AG09309 (cell line): Measurements from ENCODE around the gene NUFIP1.

Source experiments
- DNase-seq: peaks from one replicate; pipeline ENCODE4 v3.0.0-alpha.2; 2010; ENCODE audit warnings: low read depth
- H3K4me3 ChIP-seq: 2 replicates; pipeline ENCODE4 v1.5.1; 2011; ENCODE audit warnings: mild to moderate bottlenecking, low read depth, low read length, moderate library complexity; ENCODE audit not compliant: control insufficient read depth
- TF ChIP-seq, protein P1 (sequence below): IDR thresholded peaks from 2 replicates; pipeline ENCODE4 v1.5.1; 2011; ENCODE audit warnings: mild to moderate bottlenecking, low read depth, low read length, inconsistent platforms; ENCODE audit not compliant: insufficient read depth, control insufficient read depth; ENCODE audit errors: missing control alignments

The NUFIP1 gene

DNA sequence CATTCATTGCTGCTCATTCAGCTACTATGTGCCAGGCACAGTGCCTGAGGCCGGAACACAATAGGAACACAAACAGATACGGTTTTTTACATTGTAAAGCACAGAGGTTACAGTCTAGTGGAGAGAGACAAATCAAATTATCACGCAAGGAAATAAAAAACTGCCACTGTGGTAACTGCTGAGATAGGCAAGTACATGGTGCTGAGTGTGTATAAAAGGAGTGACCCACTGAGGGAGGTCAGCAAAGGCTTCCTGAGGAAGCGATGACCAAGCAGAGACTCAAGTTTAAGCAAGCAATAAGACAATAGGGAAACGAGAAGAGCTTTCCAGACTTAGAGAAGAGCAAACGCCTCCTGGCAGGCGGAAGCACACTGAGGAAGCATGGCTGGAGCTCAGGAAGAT lies 56.4 kb downstream of the NUFIP1 start:
- peak; percentile 25 for DNase-seq
- no peak overlapping the region for H3K4me3 ChIP-seq
- TF ChIP-seq, protein P1, sequence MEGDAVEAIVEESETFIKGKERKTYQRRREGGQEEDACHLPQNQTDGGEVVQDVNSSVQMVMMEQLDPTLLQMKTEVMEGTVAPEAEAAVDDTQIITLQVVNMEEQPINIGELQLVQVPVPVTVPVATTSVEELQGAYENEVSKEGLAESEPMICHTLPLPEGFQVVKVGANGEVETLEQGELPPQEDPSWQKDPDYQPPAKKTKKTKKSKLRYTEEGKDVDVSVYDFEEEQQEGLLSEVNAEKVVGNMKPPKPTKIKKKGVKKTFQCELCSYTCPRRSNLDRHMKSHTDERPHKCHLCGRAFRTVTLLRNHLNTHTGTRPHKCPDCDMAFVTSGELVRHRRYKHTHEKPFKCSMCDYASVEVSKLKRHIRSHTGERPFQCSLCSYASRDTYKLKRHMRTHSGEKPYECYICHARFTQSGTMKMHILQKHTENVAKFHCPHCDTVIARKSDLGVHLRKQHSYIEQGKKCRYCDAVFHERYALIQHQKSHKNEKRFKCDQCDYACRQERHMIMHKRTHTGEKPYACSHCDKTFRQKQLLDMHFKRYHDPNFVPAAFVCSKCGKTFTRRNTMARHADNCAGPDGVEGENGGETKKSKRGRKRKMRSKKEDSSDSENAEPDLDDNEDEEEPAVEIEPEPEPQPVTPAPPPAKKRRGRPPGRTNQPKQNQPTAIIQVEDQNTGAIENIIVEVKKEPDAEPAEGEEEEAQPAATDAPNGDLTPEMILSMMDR = no peak

DNA sequence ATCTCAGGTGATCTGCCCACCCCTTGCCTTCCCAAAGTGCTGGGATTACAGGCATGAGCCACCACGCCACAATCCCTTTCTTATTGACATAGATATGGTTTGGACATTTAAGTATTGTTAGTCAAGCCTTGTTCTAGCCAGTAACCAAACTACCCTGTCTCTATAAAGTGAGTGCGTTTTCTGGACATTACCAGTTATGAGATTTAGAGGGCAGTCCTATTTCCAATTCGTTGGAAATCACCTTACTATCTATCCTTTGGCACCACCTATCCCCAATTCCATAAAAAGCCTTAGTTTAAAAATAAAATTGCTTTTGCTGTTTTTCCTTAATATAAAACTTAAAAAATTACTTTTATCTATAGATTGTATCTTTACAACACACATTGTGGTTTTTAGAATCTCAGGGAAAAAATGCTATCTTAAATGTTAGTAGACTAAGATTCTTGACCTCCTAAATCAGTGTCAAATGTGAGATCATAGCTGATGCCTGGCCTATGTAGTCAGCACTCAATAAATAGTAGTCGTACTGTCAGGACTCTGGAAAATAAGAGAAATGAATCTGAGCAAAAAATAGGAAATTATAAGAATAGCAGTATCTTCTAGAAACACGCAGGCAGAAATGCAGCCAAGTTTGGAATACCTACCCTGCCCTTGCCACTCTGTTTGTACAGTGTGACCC lies 57.0 kb downstream of the NUFIP1 start:
- TF ChIP-seq, protein P1 = no peak

DNA sequence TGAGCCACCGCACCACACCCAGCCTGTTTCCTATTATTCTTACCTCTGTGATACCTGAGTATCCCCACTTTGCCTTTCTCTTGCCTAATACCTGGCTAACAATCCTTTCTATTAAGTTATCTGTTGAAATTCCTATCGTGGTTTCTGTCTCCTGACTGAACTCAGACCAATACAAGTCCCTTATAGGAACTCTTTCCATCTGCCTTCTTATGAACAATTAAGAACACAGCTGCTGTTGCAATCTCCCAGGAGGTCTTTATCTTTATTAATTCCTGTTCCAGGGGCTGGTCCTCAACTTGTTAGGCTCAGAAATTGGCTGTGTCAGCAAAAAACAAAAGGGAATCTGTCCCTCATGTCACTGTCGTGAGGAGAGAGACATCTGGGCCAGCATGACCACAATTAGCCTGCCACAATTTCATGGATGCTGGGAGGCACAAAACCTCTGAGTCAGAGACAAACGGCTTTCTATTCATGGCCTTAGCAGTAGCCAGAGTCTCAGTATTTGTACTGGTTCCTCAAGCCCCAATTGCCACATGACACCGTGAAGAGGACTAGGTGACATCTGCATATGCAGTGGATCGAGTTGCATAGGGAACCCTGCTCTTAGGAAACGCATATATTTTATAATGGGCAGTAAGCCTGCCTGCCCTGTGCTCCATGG lies 58.2 kb downstream of the NUFIP1 start:
- no peak for DNase-seq
- no peak overlapping the region for H3K4me3 ChIP-seq
- TF ChIP-seq, protein P1 = no peak

More for the DNA sequence above, 57.0 kb downstream of the NUFIP1 start:
- DNase-seq = peak; percentile 35
- no peak overlapping the region for H3K4me3 ChIP-seq

DNA sequence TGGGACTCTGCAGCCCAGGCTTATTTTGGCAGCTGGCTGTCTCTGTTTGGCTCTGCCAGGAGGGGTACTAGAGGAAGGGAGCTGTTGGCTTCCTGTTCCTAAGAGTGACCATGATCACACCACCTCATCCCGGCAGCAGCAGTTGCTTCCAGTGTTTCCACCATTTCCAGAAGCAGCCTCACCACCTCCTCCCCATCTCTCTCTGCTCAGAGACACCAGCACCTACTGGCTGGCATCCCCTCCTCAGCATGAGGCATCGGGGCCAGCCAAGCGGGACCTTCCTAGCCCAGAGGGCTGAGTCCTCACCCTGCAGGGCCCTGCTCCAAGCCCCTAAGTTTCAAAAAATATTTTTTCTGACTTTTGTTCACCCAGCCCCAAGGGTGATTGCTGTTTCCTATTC lies 59.0 kb downstream of the NUFIP1 start:
- TF ChIP-seq, protein P1 = no peak
- no peak for DNase-seq
- H3K4me3 ChIP-seq = no peak overlapping the region

DNA sequence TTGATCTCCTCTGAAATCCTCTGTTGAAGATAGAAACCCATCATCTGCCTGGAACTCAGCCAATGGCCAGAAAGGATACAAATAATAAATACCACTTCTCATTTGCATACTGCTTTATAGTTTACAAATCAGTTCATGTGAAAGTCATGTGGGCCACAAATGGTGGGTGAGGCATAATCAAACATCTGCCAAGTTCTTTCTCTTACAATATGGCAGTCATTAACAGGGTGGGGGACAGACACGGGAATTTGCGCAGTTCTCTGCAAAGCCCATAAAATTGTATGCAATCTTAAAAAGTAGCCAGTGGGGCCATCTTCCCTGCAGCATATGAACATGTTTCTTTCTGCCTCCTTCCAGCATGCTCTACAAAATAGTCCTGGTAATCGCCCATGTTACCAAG lies 59.6 kb downstream of the NUFIP1 start:
- DNase-seq = no peak
- TF ChIP-seq, protein P1 = no peak
- no peak overlapping the region for H3K4me3 ChIP-seq

DNA sequence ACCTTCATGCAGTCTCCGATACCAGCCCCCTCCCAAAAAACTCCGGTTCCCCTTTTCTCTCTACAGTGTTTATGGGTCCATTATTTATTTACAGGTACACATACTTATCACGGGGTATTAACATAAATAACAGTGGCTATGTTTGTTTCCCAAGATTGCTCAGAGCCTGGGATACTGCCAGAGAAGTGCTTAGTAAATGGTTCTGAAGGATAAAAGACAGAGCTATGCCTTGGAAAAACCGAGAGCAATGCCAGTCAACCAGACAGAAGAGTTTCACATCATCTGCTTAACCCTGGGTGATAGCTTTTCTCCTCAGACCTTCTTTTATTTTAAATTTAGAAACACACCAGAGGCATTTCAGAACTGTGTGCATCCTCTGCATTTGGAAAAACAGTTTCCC lies 61.3 kb downstream of the NUFIP1 start:
- no peak overlapping the region for H3K4me3 ChIP-seq
- no peak for DNase-seq
- TF ChIP-seq, protein P1 = no peak
